Endothelial cell of umbilical vein (primary cell): ENCODE results near the gene PRIMA1.

ENCODE experiments used
- CTCF ChIP-seq, 2 donors: IDR thresholded peaks; 1 replicate in 1 of 2; 2 replicates in 1 of 2; pipeline ENCODE4 v1.5.1; 2011; ENCODE audit warnings: low read length in 2 of 2, mild to moderate bottlenecking in 2 of 2, moderate library complexity in 2 of 2, control low read depth in 1 of 2, inconsistent platforms in 1 of 2, low read depth in 1 of 2; ENCODE audit not compliant: insufficient read depth in 1 of 2; ENCODE audit errors: extremely low read depth in 1 of 2
- EZH2 ChIP-seq: IDR thresholded peaks from 2 replicates; pipeline ENCODE4 v1.6.1; 2012; ENCODE audit warnings: borderline replicate concordance, low read depth, mild to moderate bottlenecking, moderate library complexity, low read length, inconsistent platforms; ENCODE audit not compliant: severe bottlenecking
- JUN ChIP-seq: IDR thresholded peaks from 2 replicates; pipeline ENCODE4 v1.6.1; 2011; ENCODE audit warnings: borderline replicate concordance, low read depth; ENCODE audit not compliant: insufficient read length, insufficient read depth
- POLR2A ChIP-seq: IDR thresholded peaks from 2 replicates; pipeline ENCODE4 v1.6.1; 2012; ENCODE audit warnings: low read depth, mild to moderate bottlenecking, control low read depth, low read length
- POLR2AphosphoS5 ChIP-seq: IDR thresholded peaks from 2 replicates; pipeline ENCODE4 v1.6.1; 2012; ENCODE audit warnings: low read depth, mild to moderate bottlenecking, control low read depth, low read length, moderate library complexity; ENCODE audit not compliant: insufficient read depth

- TF ChIP-seq JUN (no peak), CTCF (IDR thresholded peaks at IDR 0.05; ENCODE audit: extremely low read depth in 1 of 2, insufficient read depth in 1 of 2, low read depth in 1 of 2, low read length in 2 of 2) (no peak), POLR2A (no peak), POLR2AphosphoS5 (no peak), EZH2 (no peak)
Observed at GRCh38 chr14:93765155-93765554, 23.1 kb downstream of the PRIMA1 start.
